ENCODE data around the gene HECTD3.
A peak's percentile ranks its signal among the peaks of the same experiment; 100 is the strongest.

The HECTD3 gene

DNA sequence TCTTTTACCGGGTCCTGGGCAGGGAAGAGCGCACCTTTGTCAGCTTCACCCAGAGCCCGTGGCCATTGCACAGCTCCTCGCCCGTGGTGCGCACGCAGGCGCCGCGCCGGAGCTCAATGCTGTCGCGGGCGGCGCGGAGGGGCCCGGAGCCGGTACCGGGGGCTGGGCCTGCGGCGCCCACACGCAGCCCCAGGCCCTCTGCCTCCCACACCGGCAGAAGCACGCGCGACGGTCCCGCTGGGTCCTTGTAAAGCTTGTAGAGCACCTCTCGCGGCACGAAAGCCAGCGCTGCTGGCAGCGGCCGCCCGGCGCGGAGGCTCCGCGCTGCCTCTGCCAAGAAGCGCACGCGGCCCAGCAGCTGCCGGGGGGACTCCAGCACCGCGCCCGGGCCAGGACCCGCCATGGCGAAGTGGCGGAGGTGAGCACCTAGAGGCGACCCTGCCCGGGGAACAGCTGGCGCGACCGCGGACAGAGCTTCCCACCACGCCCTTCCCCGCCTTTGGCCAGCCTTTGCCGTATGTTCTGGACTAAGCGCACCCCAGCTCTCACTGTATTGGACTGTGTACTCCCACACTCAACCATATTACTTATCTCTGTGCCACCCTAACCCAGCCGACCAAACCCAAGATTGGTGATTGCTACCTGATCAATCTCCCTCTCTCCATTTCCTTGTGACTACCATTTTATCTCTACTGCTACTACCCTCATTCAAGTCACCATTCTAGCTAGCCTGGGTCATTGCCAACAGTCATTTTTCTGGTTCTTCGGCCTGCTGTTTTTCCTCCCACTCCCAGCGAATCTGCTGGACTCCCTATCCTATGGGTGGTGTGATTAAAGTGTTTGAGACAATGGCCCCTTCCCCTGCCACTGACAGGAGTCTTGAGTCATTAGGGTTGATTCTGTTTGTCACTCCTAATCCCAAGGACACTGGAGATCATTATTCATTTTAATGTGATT, at the start of gene HECTD3:
TSS of gene HECTD3 (minus strand) at position 470 of the 957 bp plus-strand sequence. CDS start at position 403, 67 bp downstream.
- DNase-seq (ENCODE audit: low read depth): peak; percentile 69

- no peak for DNase-seq (ENCODE audit: low read depth)
Measured at GRCh38 chr1:45059829-45060228, 48.7 kb upstream of the HECTD3 start.

DNA sequence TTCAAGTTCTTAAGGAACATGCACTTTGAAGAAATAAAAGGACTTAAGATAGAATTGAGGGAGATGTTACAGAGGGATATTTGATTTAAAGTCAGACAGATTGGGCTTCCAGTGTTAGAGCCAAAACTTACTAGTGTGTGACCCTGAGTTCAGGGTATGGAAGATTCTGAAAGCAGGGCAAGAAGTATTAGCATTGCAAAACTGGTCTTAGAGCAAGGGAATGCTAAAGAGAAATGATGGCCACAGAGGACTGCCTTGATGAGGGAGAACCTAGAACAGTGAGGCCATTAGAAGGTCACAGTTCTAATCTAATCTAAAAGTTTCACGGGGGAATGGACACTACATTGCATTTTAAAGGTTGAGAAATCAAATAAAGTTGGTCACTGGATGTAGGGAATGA, 46.4 kb upstream of the HECTD3 start:
- DNase-seq (ENCODE audit: low read depth): no peak

- no peak for DNase-seq (ENCODE audit: low read depth)
Measured at GRCh38 chr1:45051005-45051772, 40.1 kb upstream of the HECTD3 start.

GRCh38 chr1:45047032-45047431, 35.9 kb upstream of the HECTD3 start:
- DNase-seq (ENCODE audit: low read depth): no peak

GRCh38 chr1:45044916-45045315, 33.8 kb upstream of the HECTD3 start:
- no peak for DNase-seq (ENCODE audit: low read depth)

- DNase-seq (ENCODE audit: low read depth): no peak
Measured at GRCh38 chr1:45043094-45043493, 32.0 kb upstream of the HECTD3 start.

- no peak for DNase-seq (ENCODE audit: low read depth)
Measured at GRCh38 chr1:45040297-45040696, 29.2 kb upstream of the HECTD3 start.

GRCh38 chr1:45038661-45039364, 27.7 kb upstream of the HECTD3 start:
- DNase-seq (ENCODE audit: low read depth): no peak

DNA sequence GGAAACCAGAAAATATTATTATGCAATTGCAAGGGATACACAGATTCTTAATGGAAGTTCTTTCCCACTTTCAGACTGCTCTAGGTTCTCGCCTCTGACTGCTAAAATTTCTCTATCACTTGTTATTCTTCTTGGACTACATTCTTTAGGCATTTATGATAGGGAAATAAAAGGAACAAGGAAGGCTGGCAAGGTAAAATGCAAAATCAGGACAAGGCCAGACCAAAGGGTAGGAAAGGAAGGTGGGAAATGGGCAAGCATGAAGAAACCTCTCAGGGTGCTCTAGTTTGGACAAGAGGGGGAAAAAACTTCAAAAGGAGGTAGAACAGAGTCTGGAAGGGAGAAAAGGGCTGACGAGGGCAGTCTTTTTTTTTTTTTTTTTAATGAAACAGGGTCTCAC, 27.1 kb upstream of the HECTD3 start:
- DNase-seq (ENCODE audit: low read depth): no peak

DNA sequence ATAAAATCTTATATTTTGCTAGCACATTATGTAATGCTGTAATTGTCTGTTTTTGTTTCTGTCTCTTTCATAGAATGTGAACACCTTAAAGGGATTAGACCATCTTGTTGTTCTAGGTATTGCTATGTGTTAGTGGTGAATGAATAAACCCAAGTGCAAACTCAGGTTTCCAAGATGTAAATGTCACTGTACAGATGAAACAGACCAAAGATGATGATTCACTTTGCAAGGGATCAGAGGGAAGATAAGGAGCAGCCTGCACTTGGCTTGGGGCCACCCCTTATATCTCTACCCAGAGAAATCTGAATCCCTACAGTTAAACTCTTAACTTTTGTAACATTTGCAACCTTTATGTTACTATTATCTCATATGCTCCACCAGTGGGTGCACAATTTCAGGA, 26.3 kb upstream of the HECTD3 start:
- DNase-seq (ENCODE audit: low read depth): no peak

- no peak for DNase-seq (ENCODE audit: low read depth)
Measured at GRCh38 chr1:45035631-45036301, 24.6 kb upstream of the HECTD3 start.

GRCh38 chr1:45033356-45033755, 22.2 kb upstream of the HECTD3 start:
- DNase-seq (ENCODE audit: low read depth): no peak

- no peak for DNase-seq (ENCODE audit: low read depth)
Measured at GRCh38 chr1:45032837-45033236, 21.7 kb upstream of the HECTD3 start.

DNA sequence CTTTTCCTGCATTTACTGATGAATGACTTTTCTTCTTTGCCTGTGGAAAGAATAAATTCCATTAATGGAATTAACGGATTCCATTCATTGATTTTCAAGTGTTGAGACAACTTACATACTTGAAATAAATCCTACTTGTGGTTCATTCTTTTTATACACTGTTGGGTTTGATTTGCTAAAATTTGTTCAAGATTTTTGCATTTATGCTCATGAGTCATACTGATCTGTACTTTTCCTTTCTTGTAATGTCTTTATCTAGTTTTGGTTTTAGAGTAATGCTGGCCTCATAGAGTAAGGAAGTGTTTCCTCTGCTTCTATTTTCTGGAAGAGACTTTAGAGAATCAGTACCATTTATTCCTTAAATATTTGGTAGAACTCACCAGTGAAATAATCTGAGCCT, 15.3 kb upstream of the HECTD3 start:
- no peak for DNase-seq (ENCODE audit: low read depth)

GRCh38 chr1:45023663-45024062, 12.5 kb upstream of the HECTD3 start:
- DNase-seq (ENCODE audit: low read depth): no peak

DNA sequence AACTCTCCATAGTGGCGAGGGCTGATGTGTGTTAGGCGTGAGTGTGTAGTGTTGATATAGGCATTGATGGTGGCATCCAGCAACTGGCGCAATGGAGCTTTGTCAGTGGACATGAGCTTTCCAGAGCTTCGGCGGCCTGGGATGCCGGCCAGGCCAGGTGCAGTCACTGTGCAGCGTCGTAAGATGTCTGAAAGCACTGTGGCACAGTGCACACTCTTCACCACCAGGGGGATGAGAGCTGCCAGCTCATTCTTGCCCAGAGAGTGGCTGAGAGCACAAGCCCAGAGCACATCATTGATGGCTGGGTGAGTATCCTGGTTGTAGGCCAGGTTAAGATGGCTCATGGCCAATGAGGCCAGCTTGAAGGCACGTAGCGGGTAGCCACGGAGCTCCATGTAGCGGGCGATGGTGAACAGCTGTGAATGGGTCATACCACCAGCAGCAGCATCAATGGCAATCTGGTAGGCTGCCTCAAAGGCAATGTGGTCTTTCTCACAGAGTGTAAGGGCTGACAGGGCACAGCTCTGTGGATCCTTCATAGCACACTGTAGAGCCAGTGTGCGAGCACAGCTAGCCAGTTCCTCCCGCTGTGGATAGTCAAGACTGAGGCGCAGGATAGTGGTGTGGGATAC, 7.6 kb upstream of the HECTD3 start:
- no peak for DNase-seq (ENCODE audit: low read depth)

DNA sequence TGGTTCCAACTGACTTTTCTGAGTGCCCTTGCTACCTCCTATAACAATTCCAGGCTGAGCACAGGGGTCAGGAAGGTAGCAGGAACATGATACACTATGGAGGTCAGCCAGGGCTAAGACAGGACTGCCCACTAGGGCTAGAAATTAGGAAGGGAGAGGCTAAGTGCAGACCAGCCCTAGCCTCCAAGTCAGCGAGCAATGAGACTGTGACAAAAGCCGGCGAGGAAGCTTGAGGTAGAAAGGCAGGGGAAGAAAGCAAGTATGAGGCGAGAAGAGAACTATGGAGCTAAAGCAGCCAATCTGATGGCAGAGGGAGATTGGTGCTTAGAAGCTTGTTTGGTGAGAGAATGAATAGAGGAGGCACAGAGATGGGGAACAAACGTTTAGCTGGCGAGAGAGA, 5.6 kb upstream of the HECTD3 start:
- DNase-seq (ENCODE audit: low read depth): no peak

DNA sequence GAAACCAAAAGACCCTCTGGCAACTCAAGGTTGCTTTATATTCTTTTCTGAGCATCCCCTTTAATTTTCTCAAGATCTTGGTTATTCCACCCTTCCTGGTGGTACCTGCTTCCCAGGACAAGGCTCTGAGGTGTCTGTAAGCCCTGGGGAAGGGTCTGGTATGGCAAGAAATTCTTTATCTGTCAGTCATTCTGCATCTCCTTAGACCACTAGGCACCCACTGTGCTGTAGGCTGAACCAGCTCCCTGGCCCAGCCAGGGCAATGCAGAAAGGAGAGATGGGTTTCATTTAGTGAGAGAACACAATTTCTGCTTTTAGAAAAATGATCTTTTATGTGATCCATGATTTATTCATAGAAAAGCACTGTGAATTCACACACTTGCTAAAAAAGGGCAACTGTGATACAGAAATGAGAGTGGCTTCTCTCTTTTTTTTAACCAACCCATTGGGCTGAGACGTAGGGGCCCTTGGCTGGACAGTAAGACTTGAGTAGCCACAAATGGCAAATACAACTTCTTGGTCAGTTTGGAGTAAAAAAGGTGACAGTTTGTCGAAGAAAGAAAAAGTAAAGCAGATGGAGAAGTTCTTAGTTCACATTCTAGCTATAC, 5.1 kb upstream of the HECTD3 start:
- no peak for DNase-seq (ENCODE audit: low read depth)

DNA sequence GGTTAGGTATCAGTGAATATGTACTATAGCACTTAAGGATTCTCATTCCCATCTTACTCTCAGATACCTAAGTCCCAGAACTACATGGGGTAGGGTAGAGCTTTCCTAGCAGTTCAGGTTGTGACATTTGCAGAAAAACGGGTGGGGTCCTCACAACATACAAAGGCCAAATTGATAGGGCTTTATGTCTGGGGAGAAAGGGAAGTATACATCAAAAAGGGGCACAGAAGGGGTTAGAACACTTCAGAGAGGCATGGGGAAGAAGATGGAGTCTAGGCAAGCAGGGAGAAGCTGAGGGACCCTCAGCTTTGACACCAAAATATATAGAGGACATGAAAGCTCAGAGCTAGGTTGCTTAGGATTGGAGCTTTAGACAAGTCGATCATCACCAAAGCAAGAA, 4.6 kb upstream of the HECTD3 start:
- no peak for DNase-seq (ENCODE audit: low read depth)
